Central memory CD8-positive, alpha-beta T cell (primary cell): ENCODE results near the gene PSMB8.

Experiments
- ATAC-seq: fragments of 150-1000 bp; cut with Tn5 transposase; replicated peaks from 2 replicates; pipeline ENCODE4 v1.10.0; 2022; ENCODE audit warnings: mild to moderate bottlenecking, moderate FRiP score, moderate number of reproducible peaks; ENCODE audit not compliant: poor library complexity, severe bottlenecking; ENCODE audit errors: extremely low read depth
- DNase-seq, 2 donors: peaks; one replicate each; pipeline ENCODE4 v3.0.0; 2021; ENCODE audit warnings: low spot score in 2 of 2
- H3K27ac Mint-ChIP-seq: one replicate; pipeline ENCODE4 v1.8.0; 2022; ENCODE audit warnings: low read depth, mild to moderate bottlenecking, moderate library complexity, mixed read lengths
- H3K27me3 Mint-ChIP-seq: one replicate; pipeline ENCODE4 v1.8.0; 2022; ENCODE audit warnings: mixed read lengths
- H3K36me3 Mint-ChIP-seq: one replicate; pipeline ENCODE4 v1.8.0; 2022; ENCODE audit warnings: mild to moderate bottlenecking, moderate library complexity, mixed read lengths; ENCODE audit not compliant: insufficient read depth
- H3K4me1 Mint-ChIP-seq: one replicate; pipeline ENCODE4 v1.8.0; 2022; ENCODE audit warnings: mixed read lengths
- H3K4me3 Mint-ChIP-seq: one replicate; pipeline ENCODE4 v1.8.0; 2022; ENCODE audit warnings: mild to moderate bottlenecking, moderate library complexity, mixed read lengths
- H3K9me3 Mint-ChIP-seq: one replicate; pipeline ENCODE4 v1.8.0; 2022; ENCODE audit warnings: mixed read lengths

PSMB8 gene

GRCh38 chr6:32868257-32868788, 24.5 kb upstream of the PSMB8 start:
- Mint-ChIP-seq H3K36me3 (peaks cover 3% of the 10 kb centered on the region), H3K9me3 (no peaks in the 10 kb centered on the region), H3K4me1 (peaks cover 12% of the 10 kb centered on the region), H3K27me3 (no peaks in the 10 kb centered on the region), H3K27ac (no peak overlapping the region), H3K4me3 (no peak overlapping the region)
- ATAC-seq (peak; percentile 83), DNase-seq (peak; percentile 83 to 87)

GRCh38 chr6:32867554-32868256, 23.9 kb upstream of the PSMB8 start:
- Mint-ChIP-seq H3K4me3 (no peak overlapping the region), H3K27me3 (no peaks in the 10 kb centered on the region), H3K27ac (no peak overlapping the region), H3K4me1 (peaks cover 12% of the 10 kb centered on the region), H3K9me3 (no peaks in the 10 kb centered on the region), H3K36me3 (peaks cover 4% of the 10 kb centered on the region)
- ATAC-seq (peak; percentile 31), DNase-seq (no peak)

GRCh38 chr6:32867022-32867477, 23.2 kb upstream of the PSMB8 start:
- DNase-seq: no peak
- Mint-ChIP-seq H3K27me3 (no peaks in the 10 kb centered on the region), H3K4me1 (peaks cover 12% of the 10 kb centered on the region), H3K9me3 (no peaks in the 10 kb centered on the region), H3K4me3 (no peak overlapping the region), H3K27ac (no peak overlapping the region), H3K36me3 (peaks cover 4% of the 10 kb centered on the region)
- ATAC-seq: peak; percentile 35

GRCh38 chr6:32865724-32866443, 22.0 kb upstream of the PSMB8 start:
- Mint-ChIP-seq H3K27me3 (no peaks in the 10 kb centered on the region), H3K4me1 (peaks cover 17% of the 10 kb centered on the region), H3K9me3 (no peaks in the 10 kb centered on the region), H3K4me3 (no peak overlapping the region), H3K36me3 (peaks cover 14% of the 10 kb centered on the region), H3K27ac (no peak overlapping the region)
- no peak for DNase-seq
- ATAC-seq: no peak

- Mint-ChIP-seq H3K27me3 (no peaks in the 10 kb centered on the region), H3K27ac (no peak overlapping the region), H3K9me3 (no peaks in the 10 kb centered on the region), H3K4me3 (no peak overlapping the region), H3K36me3 (peaks cover 40% of the 10 kb centered on the region), H3K4me1 (peaks cover 38% of the 10 kb centered on the region)
- ATAC-seq (no peak), DNase-seq (no peak)
Observed at GRCh38 chr6:32862725-32863124, 18.9 kb upstream of the PSMB8 start.

DNA sequence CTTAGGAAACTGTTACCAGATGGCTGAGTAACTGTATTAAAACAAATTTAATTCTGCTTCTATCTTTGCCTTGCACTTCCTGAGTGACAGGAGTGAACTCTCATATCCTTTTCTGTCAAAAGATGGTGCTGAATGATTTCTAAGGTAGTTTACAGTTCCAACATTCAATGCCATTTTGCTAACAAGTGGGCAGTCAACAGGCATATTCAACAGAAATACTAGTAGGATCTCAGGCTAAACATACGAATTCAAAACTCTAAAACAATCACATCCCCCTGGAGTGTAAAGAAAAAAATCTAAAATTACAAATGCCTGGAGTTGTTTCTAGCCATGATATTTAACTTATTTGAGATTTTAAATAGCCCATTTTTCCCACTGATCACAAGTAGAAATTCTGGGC, 16.8 kb upstream of the PSMB8 start:
- H3K4me3 Mint-ChIP-seq: no peak overlapping the region
- peaks cover 49% of the 10 kb centered on the region for H3K4me1 Mint-ChIP-seq
- DNase-seq: no peak
- no peaks in the 10 kb centered on the region for H3K27me3 Mint-ChIP-seq
- no peaks in the 10 kb centered on the region for H3K9me3 Mint-ChIP-seq
- H3K36me3 Mint-ChIP-seq: peaks cover 57% of the 10 kb centered on the region
- ATAC-seq: no peak
- peak overlapping the region; percentile 10 for H3K27ac Mint-ChIP-seq

GRCh38 chr6:32858194-32858593, 14.3 kb upstream of the PSMB8 start:
- peaks cover 73% of the 10 kb centered on the region for H3K36me3 Mint-ChIP-seq
- no peaks in the 10 kb centered on the region for H3K9me3 Mint-ChIP-seq
- H3K27me3 Mint-ChIP-seq: no peaks in the 10 kb centered on the region
- peaks cover 62% of the 10 kb centered on the region for H3K4me1 Mint-ChIP-seq
- ATAC-seq (no peak), DNase-seq (no peak)
- H3K4me3 Mint-ChIP-seq: peak overlapping the region; percentile 23
- H3K27ac Mint-ChIP-seq: peak overlapping the region; percentile 67

- no peak for DNase-seq
- H3K4me1 Mint-ChIP-seq: peaks cover 62% of the 10 kb centered on the region
- no peaks in the 10 kb centered on the region for H3K9me3 Mint-ChIP-seq
- H3K36me3 Mint-ChIP-seq: peaks cover 80% of the 10 kb centered on the region
- no peaks in the 10 kb centered on the region for H3K27me3 Mint-ChIP-seq
- H3K4me3 Mint-ChIP-seq: peak overlapping the region; percentile 23
- peak overlapping the region; percentile 67 for H3K27ac Mint-ChIP-seq
- no peak for ATAC-seq
Observed at GRCh38 chr6:32857156-32857891, 13.5 kb upstream of the PSMB8 start.

DNA sequence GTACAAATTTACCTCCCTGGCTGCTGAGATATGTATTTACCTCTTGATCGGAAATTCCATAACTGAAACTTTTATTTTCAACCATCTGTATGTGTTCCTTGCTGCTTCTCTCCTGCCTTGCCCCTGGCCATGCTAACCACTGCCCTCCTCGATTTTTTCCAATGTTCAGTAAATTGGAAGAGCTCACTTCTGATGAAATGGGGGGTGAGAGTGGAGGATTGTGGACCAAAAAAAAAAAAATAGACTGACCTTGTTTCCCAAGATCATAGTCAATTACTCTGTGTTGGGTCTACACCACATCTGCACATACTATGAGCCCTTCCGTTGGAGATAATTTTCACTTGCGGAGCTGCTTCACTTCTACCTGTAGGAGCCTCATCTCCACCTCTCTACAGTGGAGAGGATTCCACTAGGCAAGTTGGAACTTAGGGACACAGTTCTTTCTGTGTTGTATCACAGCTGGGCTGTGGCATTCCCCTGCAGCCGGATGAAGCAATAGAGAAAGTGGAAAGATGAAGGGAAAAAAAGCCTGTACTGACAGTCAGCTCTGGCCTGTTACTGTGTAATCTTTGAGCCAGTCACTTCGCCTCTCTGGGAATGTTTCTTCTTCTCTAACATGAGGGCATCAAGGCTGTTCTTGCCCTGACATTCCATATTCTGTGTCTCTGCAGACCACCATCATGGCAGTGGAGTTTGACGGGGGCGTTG, 11.8 kb upstream of the PSMB8 start:
- ATAC-seq: no peak
- no peak for DNase-seq
- Mint-ChIP-seq H3K27ac (peak overlapping the region; percentile 99), H3K27me3 (no peaks in the 10 kb centered on the region), H3K36me3 (peaks cover 83% of the 10 kb centered on the region), H3K4me1 (peaks cover 73% of the 10 kb centered on the region), H3K9me3 (no peaks in the 10 kb centered on the region), H3K4me3 (peak overlapping the region; percentile 97)

DNA sequence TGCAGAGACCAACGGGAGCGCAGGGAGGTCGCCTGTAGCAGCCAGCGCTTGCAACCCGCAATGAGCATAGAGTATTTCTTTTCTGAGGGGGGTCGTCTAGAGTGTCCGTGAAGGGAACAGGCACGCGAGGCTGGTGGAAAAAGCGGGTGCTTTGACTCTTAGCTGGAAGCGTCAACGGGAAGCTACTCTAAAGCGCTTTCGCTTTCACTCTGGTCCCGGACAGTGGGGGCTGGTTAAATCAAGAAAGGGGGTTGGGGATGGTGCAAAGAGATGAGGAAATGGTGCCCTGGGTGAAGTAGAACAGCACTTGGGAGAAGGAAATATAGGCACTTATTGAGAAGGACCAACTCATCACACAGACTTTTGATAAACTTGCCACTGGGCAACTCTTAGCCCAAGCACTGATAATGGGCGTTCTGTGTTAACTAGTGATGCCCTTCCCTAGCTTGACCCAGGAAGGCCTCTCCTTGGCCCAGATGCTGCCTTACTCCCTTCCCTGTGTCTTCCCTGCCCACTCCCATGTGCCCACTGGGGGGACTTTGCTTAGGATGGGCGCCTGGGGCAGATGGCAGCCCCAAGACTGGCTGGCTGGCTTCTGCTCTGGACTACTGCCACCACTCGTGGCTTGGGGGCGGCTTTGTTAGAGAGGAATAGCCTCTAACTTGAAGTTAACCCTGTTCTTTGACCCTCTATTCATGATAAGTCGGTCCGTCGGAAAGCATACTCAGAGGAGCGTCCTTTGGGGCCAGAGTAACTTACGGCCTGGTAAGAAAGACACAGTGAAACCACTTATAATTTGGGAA, 10.7 kb upstream of the PSMB8 start:
- ATAC-seq (peak; percentile 49), DNase-seq (peak; percentile 37 to 38)
- peak overlapping the region; percentile 97 for H3K4me3 Mint-ChIP-seq
- H3K27me3 Mint-ChIP-seq: no peaks in the 10 kb centered on the region
- H3K27ac Mint-ChIP-seq: peak overlapping the region; percentile 99
- peaks cover 76% of the 10 kb centered on the region for H3K4me1 Mint-ChIP-seq
- no peaks in the 10 kb centered on the region for H3K9me3 Mint-ChIP-seq
- peaks cover 87% of the 10 kb centered on the region for H3K36me3 Mint-ChIP-seq

DNA sequence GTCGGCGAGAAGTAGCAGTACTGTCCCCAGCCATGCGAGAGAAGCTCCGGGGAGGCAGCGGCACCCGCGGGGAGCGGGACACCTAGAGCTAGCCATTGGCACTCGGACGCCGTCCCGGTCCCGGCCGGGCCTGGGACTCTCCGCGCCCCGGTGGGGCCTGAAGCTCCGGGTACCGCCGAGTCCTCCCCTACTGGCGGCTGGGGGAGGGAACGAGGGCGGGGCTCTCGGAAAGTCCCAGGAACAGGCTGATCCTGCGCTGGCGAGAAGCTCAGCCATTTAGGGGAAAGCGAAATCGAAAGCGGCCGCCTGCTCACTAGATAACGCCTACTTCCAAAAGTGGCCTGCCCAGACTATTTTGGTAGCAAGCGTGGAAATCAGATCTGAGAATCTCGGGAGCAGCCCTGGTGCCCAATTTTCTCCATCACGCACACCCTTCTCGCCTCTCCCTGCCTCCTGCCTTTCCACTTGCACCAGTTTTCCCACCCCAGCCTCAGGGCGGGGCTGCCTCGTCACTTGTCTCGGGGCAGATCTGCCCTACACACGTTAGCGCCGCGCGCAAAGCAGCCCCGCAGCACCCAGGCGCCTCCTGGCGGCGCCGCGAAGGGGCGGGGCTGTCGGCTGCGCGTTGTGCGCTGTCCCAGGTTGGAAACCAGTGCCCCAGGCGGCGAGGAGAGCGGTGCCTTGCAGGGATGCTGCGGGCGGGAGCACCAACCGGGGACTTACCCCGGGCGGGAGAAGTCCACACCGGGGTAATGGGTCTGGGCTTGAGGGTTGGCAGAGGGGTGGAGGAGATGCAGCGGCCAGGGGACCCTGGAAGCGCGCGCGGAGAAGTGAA, 9.9 kb upstream of the PSMB8 start, which contains the start of the genes PSMB9 and TAP1:
Gene PSMB9, plus strand, starts transcription at position 652 of the 835 bp plus-strand sequence. Its CDS starts 38 bp downstream, at position 690.
Gene TAP1, minus strand, starts transcription at position 164 of the 835 bp plus-strand sequence. Its CDS starts 68 bp downstream, at position 96.
- peak; percentile 83 for ATAC-seq
- peak within 1 kb of the TSS; percentile 99 for H3K27ac Mint-ChIP-seq
- H3K4me1 Mint-ChIP-seq: peaks cover 74% of the 10 kb centered on the region
- DNase-seq: peak; percentile 88 to 92
- peaks cover 86% of the 10 kb centered on the region for H3K36me3 Mint-ChIP-seq
- no peaks in the 10 kb centered on the region for H3K9me3 Mint-ChIP-seq
- no peaks in the 10 kb centered on the region for H3K27me3 Mint-ChIP-seq
- H3K4me3 Mint-ChIP-seq: peak within 1 kb of the TSS; percentile 97
